ENCODE data around the gene MAP3K12.
A peak's percentile ranks its signal among the peaks of the same experiment; 100 is the strongest.

GRCh38 chr12:53452159-53453077 lies 46.8 kb downstream of the MAP3K12 start:
- TF ChIP-seq ZFX (IDR thresholded peaks at IDR 0.05; ENCODE audit: borderline replicate concordance) (peak; percentile 99), CTCF (IDR thresholded peaks at IDR 0.05) (peak; percentile 86)
